Raji (cell line): ENCODE measurements around the gene NOB1.
A peak's percentile ranks its signal among the peaks of the same experiment; 100 is the strongest.

Experiments
- POLR2A ChIP-seq: IDR thresholded peaks from 2 replicates; pipeline ENCODE4 v1.6.1; 2011; ENCODE audit warnings: low read depth, low read length, control low read depth; ENCODE audit not compliant: insufficient read depth

Gene NOB1

DNA sequence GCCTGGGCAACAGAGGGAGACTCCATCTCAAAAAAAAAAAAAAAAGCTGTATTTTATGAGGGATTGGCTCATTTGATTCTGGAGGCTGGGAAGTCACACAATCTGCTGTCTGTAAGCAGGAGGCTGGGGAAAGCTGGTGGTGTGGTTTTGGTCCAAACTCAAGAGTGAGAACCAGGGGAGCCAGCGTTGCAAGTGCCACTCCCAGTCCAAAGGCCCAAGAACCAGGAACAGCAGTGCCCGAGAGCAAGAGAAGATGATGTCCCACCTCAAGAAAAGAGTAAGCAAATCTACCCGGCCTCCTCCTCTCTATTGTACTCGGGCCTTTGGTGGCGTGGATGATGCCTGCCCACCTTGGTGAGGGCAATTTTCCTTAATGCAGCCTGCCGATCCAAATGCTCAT, 22.6 kb downstream of the NOB1 start:
- no peak for TF ChIP-seq POLR2A

DNA sequence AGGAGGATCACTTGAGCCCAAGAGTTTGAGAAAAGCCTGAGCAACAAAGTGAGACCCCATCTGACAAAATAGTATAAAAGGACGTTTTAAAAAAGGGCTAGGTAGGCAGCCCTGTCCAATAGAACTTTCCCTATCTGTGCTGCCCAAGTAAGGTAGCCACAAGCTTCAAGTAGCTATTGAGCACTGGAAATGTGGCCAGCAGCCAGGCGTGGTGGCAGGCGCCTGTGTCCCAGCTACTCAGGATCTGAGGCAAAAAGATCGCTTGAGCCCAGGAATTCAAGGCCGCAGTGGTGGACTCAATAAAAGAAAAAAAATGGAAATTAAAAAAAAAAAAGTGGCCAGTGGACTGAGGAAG, 26.8 kb downstream of the NOB1 start:
- no peak for TF ChIP-seq POLR2A

DNA sequence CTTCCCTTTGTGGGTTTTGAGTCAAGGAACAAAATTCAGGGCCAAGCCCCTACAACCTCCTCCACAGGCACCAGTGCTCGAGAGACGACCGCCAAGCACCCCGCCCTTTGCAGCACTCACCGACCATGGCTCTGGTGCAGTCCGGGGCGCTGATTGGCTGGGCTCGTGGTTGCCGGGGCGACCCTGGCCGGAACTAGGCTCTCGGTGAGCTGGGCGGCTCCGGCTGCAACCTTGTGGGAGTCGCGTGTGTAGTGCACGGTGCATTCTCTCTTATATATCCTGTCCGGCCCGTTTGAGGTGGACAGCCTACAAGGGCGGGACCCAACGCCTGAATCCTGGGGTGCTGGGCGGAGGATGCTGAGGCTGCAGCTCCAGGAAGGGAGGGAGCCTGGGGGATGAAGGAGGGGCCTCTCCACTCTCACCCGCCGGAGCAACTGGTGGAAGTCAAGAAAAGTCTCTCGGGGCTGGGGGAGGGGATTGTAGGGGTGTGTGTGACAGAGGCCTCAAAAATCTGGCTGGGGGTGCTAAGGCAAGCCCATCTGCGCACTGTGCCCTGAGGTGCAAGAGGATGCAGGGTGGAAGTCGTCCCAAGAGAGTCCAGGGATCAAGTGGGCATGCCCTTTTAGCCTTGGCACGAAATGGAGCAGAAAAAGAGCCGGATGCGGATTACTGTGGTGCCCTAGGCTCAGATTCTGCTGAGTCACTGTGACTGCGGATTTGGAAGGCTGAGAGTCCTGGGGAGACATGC, 28.2 kb downstream of the NOB1 start, which contains the start of gene NQO1:
Gene NQO1 (minus strand): TSS at position 248 of the 748 bp plus-strand sequence. CDS start 121 bp downstream, at position 127.
- peak; percentile 86 for TF ChIP-seq POLR2A

- TF ChIP-seq POLR2A: no peak
These were observed 29.0 kb downstream of the NOB1 start for GRCh38 chr16:69725480-69726312.

- no peak for TF ChIP-seq POLR2A
These were observed 29.7 kb downstream of the NOB1 start for GRCh38 chr16:69724981-69725479.

DNA sequence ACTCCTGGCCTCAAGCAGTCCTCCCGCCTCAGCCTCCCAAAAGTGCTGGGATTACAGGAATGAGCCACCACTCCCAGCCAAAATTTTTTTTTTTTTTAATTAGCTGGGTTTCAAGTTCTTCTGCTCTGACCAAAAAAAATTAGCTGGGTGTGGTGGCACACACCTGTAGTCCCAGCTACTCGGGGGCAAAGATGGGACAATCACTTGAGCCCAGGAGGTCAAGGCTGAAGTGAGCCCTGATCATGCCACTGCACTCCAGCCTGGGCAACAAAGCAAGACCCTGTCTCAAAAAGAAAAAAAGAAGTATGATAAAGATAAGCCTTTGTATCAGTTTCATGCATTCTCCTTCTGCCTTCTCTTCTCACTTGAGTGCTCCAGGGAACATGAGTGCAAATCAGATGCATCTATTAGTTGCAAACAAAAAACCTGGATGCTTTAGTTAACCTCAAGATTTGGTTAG, 30.3 kb downstream of the NOB1 start:
- TF ChIP-seq POLR2A: no peak

DNA sequence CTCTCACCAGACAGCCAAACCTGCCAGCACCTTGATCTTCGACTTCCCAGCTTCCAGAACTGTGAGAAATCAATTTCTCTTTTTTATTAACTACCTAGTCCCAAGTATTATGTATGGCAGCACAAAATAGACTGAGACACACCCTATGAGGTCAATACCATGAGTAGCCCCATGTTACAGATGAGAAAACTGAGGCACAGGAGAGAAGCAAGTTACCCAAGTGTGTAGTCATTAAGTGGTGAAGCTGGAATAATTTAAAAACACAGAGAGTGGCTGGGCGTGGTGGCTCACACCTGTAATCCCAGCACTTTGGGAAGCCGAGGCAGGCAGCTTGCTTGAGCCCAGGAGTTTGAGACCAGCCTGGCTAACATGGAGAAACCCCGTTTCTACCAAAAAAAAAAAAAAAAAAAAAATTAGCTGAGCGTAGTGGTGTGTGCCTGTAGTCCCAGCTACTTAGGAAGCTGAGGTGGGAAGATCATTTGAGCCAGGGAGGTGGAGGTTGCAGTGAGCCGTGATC, 33.2 kb downstream of the NOB1 start:
- no peak for TF ChIP-seq POLR2A

- no peak for TF ChIP-seq POLR2A
These were observed 33.8 kb downstream of the NOB1 start for GRCh38 chr16:69720822-69721430.

GRCh38 chr16:69718111-69718764, 36.5 kb downstream of the NOB1 start:
- no peak for TF ChIP-seq POLR2A

- no peak for TF ChIP-seq POLR2A
These were observed 37.7 kb downstream of the NOB1 start for GRCh38 chr16:69717066-69717465.

DNA sequence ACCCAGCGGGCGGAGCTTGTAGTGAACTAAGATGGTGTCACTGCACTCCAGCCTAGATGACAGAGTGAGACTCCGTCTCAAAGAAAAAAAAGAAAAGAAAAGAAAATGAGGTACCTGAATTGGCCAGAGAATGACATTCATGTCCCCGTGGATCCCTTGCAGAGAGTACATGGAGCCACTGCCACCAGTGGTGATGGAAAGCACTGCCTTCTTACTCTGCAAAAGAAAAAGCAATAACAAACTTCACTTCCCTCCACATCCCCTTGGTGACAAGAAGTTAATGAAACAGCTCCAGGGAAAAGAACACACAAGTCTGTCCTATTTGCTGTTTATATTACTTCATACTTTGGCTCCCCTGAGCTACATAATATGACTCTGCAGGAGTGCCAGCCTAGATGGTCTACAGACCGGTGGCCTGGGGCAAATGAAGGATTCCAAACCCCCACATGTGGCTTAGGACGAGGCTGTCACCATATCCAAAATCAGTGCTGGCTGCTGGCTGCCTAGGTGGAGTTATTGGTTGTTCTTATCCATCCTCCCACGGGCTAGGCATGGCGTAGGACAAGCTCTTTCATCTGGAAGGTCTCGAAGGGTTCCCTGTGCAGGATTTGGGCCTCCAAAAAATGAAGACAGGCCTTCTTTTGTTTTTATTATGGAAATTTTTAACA, 41.7 kb downstream of the NOB1 start:
- TF ChIP-seq POLR2A: no peak

GRCh38 chr16:69712277-69712676, 42.4 kb downstream of the NOB1 start:
- TF ChIP-seq POLR2A: no peak

DNA sequence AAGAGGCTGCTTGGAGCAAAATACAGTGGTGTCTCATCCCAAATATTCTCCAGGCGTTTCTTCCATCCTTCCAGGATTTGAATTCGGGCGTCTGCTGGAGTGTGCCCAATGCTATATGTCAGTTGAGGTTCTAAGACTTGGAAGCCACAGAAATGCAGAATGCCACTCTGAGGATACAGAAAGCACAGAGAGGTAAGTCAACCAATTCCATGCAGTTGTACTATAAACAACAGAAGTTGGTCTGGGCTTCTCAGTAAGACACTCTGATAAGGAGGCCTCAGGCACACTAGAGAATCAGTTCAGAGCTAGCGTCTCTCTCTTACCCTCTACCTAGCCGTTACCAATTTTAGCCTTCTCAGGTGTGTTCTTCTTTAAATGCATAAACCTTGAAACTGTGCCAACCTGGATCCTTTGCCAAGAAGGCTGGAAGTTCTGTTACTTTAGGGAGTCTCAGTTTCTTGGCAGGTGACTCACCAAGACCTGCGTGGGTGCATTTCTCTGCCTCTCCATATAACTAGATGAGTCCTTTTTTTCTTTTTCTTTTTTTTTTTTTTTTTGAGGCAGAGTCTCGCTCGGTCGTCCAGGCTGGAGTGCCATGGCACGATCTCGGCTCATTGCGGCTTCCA, 43.5 kb downstream of the NOB1 start:
- TF ChIP-seq POLR2A: no peak

GRCh38 chr16:69709456-69710084, 45.2 kb downstream of the NOB1 start:
- TF ChIP-seq POLR2A: no peak
